SK-N-SH treated with all-trans-retinoic acid at 6 μM for 48 hours (cell line): ENCODE results near the gene TMCC3.

Experiments
- CREB5 ChIP-seq: fragments of 250-450 bp; sonication (Bioruptor Pico); IDR thresholded peaks from 2 replicates; pipeline ENCODE4 v1.5.1; 2020; ENCODE audit warnings: low read depth, mild to moderate bottlenecking, moderate library complexity
- CSDC2 ChIP-seq: fragments of 250-450 bp; sonication (Bioruptor Pico); IDR thresholded peaks from 2 replicates; pipeline ENCODE4 v1.5.0; 2020; ENCODE audit warnings: mild to moderate bottlenecking, moderate library complexity
- GLIS3 ChIP-seq: fragments of 250-450 bp; sonication (Bioruptor Pico); IDR thresholded peaks from 2 replicates; pipeline ENCODE4 v1.5.0; 2020; ENCODE audit warnings: mild to moderate bottlenecking, moderate library complexity
- PATZ1 ChIP-seq: fragments of 250-450 bp; sonication (Bioruptor Pico); IDR thresholded peaks from 2 replicates; pipeline ENCODE4 v1.8.0; 2020; ENCODE audit warnings: mild to moderate bottlenecking, moderate library complexity, borderline replicate concordance
- POU6F1 ChIP-seq: fragments of 250-450 bp; sonication (Bioruptor Pico); IDR thresholded peaks from 2 replicates; pipeline ENCODE4 v1.8.0; 2021; ENCODE audit warnings: low read depth, mild to moderate bottlenecking, moderate library complexity, borderline replicate concordance
- RARB ChIP-seq: fragments of 250-450 bp; sonication (Bioruptor Pico); IDR thresholded peaks from 2 replicates; pipeline ENCODE4 v1.8.0; 2021; ENCODE audit warnings: mild to moderate bottlenecking, moderate library complexity
- SNAI2 ChIP-seq: fragments of 250-450 bp; sonication (Bioruptor Pico); IDR thresholded peaks from 2 replicates; pipeline ENCODE4 v1.5.0; 2020; ENCODE audit warnings: mild to moderate bottlenecking, moderate library complexity
- TCF4 ChIP-seq: fragments of 250-450 bp; sonication (Bioruptor Pico); IDR thresholded peaks from 2 replicates; pipeline ENCODE4 v1.8.0; 2021; ENCODE audit warnings: mild to moderate bottlenecking, moderate library complexity, borderline replicate concordance
- TSHZ2 ChIP-seq: fragments of 250-450 bp; sonication (Bioruptor Pico); IDR thresholded peaks from 2 replicates; pipeline ENCODE4 v1.5.0; 2020; ENCODE audit warnings: mild to moderate bottlenecking, moderate library complexity
- ZFP3 ChIP-seq: fragments of 250-450 bp; sonication (Bioruptor Pico); IDR thresholded peaks from 2 replicates; pipeline ENCODE4 v1.5.0; 2020; ENCODE audit warnings: mild to moderate bottlenecking, moderate library complexity
- ZFP30 ChIP-seq: fragments of 450-650 bp; formaldehyde crosslinking; IDR thresholded peaks from 2 replicates; pipeline ENCODE4 v1.5.0; 2022; ENCODE audit warnings: mild to moderate bottlenecking, moderate library complexity
- ZNF565 ChIP-seq: fragments of 450-650 bp; formaldehyde crosslinking; conservative IDR thresholded peaks from 2 replicates; pipeline ENCODE4 v1.5.0; 2020; ENCODE audit warnings: low read depth, mild to moderate bottlenecking, moderate library complexity
- ZNF70 ChIP-seq: fragments of 450-650 bp; formaldehyde crosslinking; IDR thresholded peaks from 2 replicates; pipeline ENCODE4 v1.5.0; 2020; ENCODE audit warnings: mild to moderate bottlenecking, moderate library complexity

- no peak for TF ChIP-seq ZFP3 (CRISPR knock-in tag)
- no peak for TF ChIP-seq ZFP30 (CRISPR knock-in tag)
- TF ChIP-seq PATZ1 (CRISPR knock-in tag), result no peak
- TF ChIP-seq TSHZ2 (CRISPR knock-in tag), result no peak
- no peak for TF ChIP-seq RARB (CRISPR knock-in tag)
- no peak for TF ChIP-seq CSDC2 (CRISPR knock-in tag)
- TF ChIP-seq TCF4 (CRISPR knock-in tag), result no peak
- TF ChIP-seq ZNF70 (CRISPR knock-in tag), result no peak
- TF ChIP-seq POU6F1, result no peak
- no peak for TF ChIP-seq ZNF565 (CRISPR knock-in tag)
- no peak for TF ChIP-seq GLIS3
- TF ChIP-seq CREB5 (CRISPR knock-in tag), result no peak
- TF ChIP-seq SNAI2 (CRISPR knock-in tag), result no peak
Measured at GRCh38 chr12:94678379-94678778, 28.0 kb upstream of the TMCC3 start.
